Kidney tubule cell (primary cell): ENCODE results near the gene SLC6A13.
"Not testable (repeated sequence)": the region's sequence is repeated elsewhere in the genome, so short reads cannot be mapped to it uniquely, and the experiment has no call there.

Experiments
- DNase-seq: peaks from one replicate; pipeline ENCODE4 v3.0.0-alpha.2; 2018; ENCODE audit warnings: low spot score

Gene SLC6A13

GRCh38 chr12:262817-263216, at the start of gene SLC6A13:
Gene SLC6A13, minus strand, starts transcription at chr12:262836. Its CDS starts 2,784 bp downstream, at chr12:260052.
- peak; percentile 77 for DNase-seq

- no peak for DNase-seq
Measured at GRCh38 chr12:308511-308910, 45.9 kb upstream of the SLC6A13 start.

GRCh38 chr12:307406-307805, 44.8 kb upstream of the SLC6A13 start:
- no peak for DNase-seq

- DNase-seq = no peak
Measured at GRCh38 chr12:304805-305204, 42.2 kb upstream of the SLC6A13 start.

- not testable (repeated sequence) for DNase-seq
Measured at GRCh38 chr12:302766-303165, 40.1 kb upstream of the SLC6A13 start.

- DNase-seq = not testable (repeated sequence)
Measured at GRCh38 chr12:300166-300565, 37.5 kb upstream of the SLC6A13 start.

GRCh38 chr12:299511-299910, 36.9 kb upstream of the SLC6A13 start:
- DNase-seq = not testable (repeated sequence)

GRCh38 chr12:298059-298458, 35.4 kb upstream of the SLC6A13 start:
- not testable (repeated sequence) for DNase-seq

- no peak for DNase-seq
Measured at GRCh38 chr12:295132-295531, 32.5 kb upstream of the SLC6A13 start.

- DNase-seq = no peak
Measured at GRCh38 chr12:293199-293598, 30.6 kb upstream of the SLC6A13 start.

GRCh38 chr12:292186-292585, 29.6 kb upstream of the SLC6A13 start:
- peak; percentile 70 for DNase-seq

- DNase-seq = no peak
Measured at GRCh38 chr12:291153-291723, 28.6 kb upstream of the SLC6A13 start.

- DNase-seq = peak; percentile 80
Measured at GRCh38 chr12:288687-289086, 26.1 kb upstream of the SLC6A13 start.

GRCh38 chr12:286531-287300, 24.1 kb upstream of the SLC6A13 start:
- DNase-seq = no peak

- no peak for DNase-seq
Measured at GRCh38 chr12:278046-278445, 15.4 kb upstream of the SLC6A13 start.

GRCh38 chr12:275812-276211, 13.2 kb upstream of the SLC6A13 start:
- DNase-seq = no peak

- DNase-seq = no peak
Measured at GRCh38 chr12:273382-273781, 10.7 kb upstream of the SLC6A13 start.

GRCh38 chr12:272942-273341, 10.3 kb upstream of the SLC6A13 start:
- no peak for DNase-seq

GRCh38 chr12:271161-271560, 8.5 kb upstream of the SLC6A13 start:
- DNase-seq = no peak

- no peak for DNase-seq
Measured at GRCh38 chr12:269191-269590, 6.6 kb upstream of the SLC6A13 start.

GRCh38 chr12:268483-268840, 5.8 kb upstream of the SLC6A13 start:
- DNase-seq = no peak

- DNase-seq = no peak
Measured at GRCh38 chr12:267581-268482, 5.2 kb upstream of the SLC6A13 start.

- no peak for DNase-seq
Measured at GRCh38 chr12:265096-265495, 2.5 kb upstream of the SLC6A13 start.
